ENCODE data around the gene TLK1. TPM values are rescaled to one million over a fixed set of nuclear protein-coding genes. Genes with fewer than 3 reads are reported as not detected.

TLK1 gene
- polyA plus RNA-seq, 1 of the 3 experiments (the other 2 are of a cell fraction): 4.8 TPM

DNA sequence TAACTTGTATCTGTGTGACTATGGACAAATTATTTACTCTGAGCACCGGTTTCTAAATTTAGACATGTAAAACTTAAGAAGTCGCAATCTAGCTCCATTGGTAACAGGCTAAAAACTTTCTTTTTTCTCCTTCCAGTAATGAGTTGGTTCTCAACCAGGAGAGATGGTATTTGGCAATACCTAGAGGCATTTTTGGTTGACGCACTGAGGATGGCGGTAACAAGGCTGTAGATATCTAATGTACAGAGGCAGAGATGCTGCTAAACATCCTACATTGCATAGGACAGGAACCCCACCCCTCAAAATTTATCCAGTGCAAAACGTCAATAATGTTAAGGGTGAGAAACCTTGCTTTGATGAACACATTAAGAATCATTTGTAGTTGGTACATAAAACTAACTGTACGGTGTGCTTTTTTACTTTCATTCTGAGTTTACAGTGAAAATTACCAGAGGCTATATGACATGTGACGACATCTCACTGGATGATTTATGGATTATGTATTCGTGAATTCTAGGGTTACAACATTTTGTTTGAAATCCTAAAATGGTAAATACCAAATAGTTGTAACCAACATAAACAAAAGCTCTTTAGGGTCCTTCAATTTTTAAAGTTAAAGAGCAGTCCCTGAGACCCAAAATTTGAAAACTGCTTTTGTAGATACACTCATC lies 91.3 kb downstream of the TLK1 start:
- ChIA-PET POLR2A (no interaction called here), CTCF (interaction anchor here (1.4 to 1.8 kb wide), 3 partner anchors 11 to 18 kb away, joined by 3 to 7 read pairs (median 5); no protein-coding TSS in a partner anchor)
- no peak overlapping the region for H3K4me3 ChIP-seq (ENCODE audit: low read depth in 2 of 2, low read length in 1 of 2)
- H3K27ac ChIP-seq (ENCODE audit: low read depth in 2 of 2, low read length in 1 of 2): no peak overlapping the region
- H3F3A ChIP-seq (replicated peaks; ENCODE audit: insufficient read depth): peaks cover 3% of the 10 kb centered on the region
- peaks cover 24% of the 10 kb centered on the region for H3K79me2 ChIP-seq (ENCODE audit: insufficient read depth)
- no peaks in the 10 kb centered on the region for H3K9me3 ChIP-seq
- no peaks in the 10 kb centered on the region for H3K9me2 ChIP-seq
- H3K36me3 ChIP-seq (replicated peaks in 1 of 2; ENCODE audit: control insufficient read depth in 1 of 2, insufficient read depth in 2 of 2, low read length in 1 of 2): peaks cover 0 to 33% of the 10 kb centered on the region in 2 experiments
- H4K20me1 ChIP-seq (ENCODE audit: insufficient read depth): no peaks in the 10 kb centered on the region
- 94% methylated on average over 8 of the region's 8 CpGs for WGBS (ENCODE audit: low lambda C conversion rate)
- H3K27me3 ChIP-seq (ENCODE audit: insufficient read depth): no peaks in the 10 kb centered on the region
- no peak overlapping the region for H3K9ac ChIP-seq
- H2AFZ ChIP-seq (ENCODE audit: low read depth): no peak overlapping the region
- no peak for TF ChIP-seq JUND (IDR thresholded peaks at IDR 0.05)
- no peak for TF ChIP-seq GATA2 (CRISPR knock-in tag; IDR thresholded peaks at IDR 0.05)
- TF ChIP-seq RXRA (IDR thresholded peaks at IDR 0.05; ENCODE audit: borderline replicate concordance, low read depth): no peak
- no peak for TF ChIP-seq NFIC (IDR thresholded peaks at IDR 0.05; ENCODE audit: borderline replicate concordance)
- TF ChIP-seq, protein P1, sequence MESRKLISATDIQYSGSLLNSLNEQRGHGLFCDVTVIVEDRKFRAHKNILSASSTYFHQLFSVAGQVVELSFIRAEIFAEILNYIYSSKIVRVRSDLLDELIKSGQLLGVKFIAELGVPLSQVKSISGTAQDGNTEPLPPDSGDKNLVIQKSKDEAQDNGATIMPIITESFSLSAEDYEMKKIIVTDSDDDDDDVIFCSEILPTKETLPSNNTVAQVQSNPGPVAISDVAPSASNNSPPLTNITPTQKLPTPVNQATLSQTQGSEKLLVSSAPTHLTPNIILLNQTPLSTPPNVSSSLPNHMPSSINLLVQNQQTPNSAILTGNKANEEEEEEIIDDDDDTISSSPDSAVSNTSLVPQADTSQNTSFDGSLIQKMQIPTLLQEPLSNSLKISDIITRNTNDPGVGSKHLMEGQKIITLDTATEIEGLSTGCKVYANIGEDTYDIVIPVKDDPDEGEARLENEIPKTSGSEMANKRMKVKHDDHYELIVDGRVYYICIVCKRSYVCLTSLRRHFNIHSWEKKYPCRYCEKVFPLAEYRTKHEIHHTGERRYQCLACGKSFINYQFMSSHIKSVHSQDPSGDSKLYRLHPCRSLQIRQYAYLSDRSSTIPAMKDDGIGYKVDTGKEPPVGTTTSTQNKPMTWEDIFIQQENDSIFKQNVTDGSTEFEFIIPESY (IDR thresholded peaks at IDR 0.05; ENCODE audit: borderline replicate concordance, low read depth): no peak
- TF ChIP-seq, protein P2, sequence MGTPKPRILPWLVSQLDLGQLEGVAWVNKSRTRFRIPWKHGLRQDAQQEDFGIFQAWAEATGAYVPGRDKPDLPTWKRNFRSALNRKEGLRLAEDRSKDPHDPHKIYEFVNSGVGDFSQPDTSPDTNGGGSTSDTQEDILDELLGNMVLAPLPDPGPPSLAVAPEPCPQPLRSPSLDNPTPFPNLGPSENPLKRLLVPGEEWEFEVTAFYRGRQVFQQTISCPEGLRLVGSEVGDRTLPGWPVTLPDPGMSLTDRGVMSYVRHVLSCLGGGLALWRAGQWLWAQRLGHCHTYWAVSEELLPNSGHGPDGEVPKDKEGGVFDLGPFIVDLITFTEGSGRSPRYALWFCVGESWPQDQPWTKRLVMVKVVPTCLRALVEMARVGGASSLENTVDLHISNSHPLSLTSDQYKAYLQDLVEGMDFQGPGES (IDR thresholded peaks at IDR 0.05; ENCODE audit: low read depth, low read length): no peak
- TF ChIP-seq, protein P3, sequence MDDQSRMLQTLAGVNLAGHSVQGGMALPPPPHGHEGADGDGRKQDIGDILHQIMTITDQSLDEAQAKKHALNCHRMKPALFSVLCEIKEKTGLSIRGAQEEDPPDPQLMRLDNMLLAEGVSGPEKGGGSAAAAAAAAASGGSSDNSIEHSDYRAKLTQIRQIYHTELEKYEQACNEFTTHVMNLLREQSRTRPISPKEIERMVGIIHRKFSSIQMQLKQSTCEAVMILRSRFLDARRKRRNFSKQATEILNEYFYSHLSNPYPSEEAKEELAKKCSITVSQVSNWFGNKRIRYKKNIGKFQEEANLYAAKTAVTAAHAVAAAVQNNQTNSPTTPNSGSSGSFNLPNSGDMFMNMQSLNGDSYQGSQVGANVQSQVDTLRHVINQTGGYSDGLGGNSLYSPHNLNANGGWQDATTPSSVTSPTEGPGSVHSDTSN (IDR thresholded peaks at IDR 0.05): no peak
- TF ChIP-seq TCF12 (IDR thresholded peaks at IDR 0.05): no peak
- TF ChIP-seq, protein P4, sequence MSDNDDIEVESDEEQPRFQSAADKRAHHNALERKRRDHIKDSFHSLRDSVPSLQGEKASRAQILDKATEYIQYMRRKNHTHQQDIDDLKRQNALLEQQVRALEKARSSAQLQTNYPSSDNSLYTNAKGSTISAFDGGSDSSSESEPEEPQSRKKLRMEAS (IDR thresholded peaks at IDR 0.05; ENCODE audit: low read depth): no peak
- no peak for TF ChIP-seq SMC3 (IDR thresholded peaks at IDR 0.05; ENCODE audit: low read depth, low read length)
- no peak for TF ChIP-seq MXI1 (IDR thresholded peaks at IDR 0.05; ENCODE audit: low read depth, low read length)
- no peak overlapping the region for H3K4me2 ChIP-seq
- DNase-seq: no peak
- no peaks in the 10 kb centered on the region for H3K4me1 ChIP-seq (ENCODE audit: control insufficient read depth in 1 of 2, insufficient read depth in 2 of 2, low read depth in 1 of 2, low read length in 1 of 2)

DNA sequence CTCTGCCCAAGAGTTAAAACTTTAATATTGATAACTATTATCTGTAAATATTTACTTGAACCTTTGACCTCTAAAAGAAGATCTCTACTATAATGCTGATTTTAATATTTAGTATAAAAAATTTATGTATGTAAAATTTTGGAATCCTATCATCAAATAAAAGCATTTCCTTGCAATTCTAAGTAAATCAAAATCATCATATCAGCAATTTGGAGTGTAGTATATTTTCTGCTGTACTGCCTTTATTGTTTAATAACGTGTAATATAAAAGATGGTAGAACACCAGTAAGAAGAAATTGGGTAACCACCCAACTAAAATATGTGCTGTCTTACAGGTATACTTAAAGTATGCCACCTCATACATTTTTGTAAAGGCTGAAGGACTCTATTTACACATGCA lies 94.6 kb downstream of the TLK1 start:
- no peak overlapping the region for H3K27ac ChIP-seq (ENCODE audit: low read depth in 2 of 2, low read length in 1 of 2)
- TF ChIP-seq FOXJ3 (CRISPR knock-in tag; IDR thresholded peaks at IDR 0.05) (no peak), NFIC (IDR thresholded peaks at IDR 0.05; ENCODE audit: borderline replicate concordance) (no peak), YY1 (IDR thresholded peaks at IDR 0.05; ENCODE audit: low read depth) (no peak)
- TF ChIP-seq, protein P1 (IDR thresholded peaks at IDR 0.05; ENCODE audit: borderline replicate concordance, low read depth): no peak
- TF ChIP-seq, protein P5, sequence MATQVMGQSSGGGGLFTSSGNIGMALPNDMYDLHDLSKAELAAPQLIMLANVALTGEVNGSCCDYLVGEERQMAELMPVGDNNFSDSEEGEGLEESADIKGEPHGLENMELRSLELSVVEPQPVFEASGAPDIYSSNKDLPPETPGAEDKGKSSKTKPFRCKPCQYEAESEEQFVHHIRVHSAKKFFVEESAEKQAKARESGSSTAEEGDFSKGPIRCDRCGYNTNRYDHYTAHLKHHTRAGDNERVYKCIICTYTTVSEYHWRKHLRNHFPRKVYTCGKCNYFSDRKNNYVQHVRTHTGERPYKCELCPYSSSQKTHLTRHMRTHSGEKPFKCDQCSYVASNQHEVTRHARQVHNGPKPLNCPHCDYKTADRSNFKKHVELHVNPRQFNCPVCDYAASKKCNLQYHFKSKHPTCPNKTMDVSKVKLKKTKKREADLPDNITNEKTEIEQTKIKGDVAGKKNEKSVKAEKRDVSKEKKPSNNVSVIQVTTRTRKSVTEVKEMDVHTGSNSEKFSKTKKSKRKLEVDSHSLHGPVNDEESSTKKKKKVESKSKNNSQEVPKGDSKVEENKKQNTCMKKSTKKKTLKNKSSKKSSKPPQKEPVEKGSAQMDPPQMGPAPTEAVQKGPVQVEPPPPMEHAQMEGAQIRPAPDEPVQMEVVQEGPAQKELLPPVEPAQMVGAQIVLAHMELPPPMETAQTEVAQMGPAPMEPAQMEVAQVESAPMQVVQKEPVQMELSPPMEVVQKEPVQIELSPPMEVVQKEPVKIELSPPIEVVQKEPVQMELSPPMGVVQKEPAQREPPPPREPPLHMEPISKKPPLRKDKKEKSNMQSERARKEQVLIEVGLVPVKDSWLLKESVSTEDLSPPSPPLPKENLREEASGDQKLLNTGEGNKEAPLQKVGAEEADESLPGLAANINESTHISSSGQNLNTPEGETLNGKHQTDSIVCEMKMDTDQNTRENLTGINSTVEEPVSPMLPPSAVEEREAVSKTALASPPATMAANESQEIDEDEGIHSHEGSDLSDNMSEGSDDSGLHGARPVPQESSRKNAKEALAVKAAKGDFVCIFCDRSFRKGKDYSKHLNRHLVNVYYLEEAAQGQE (IDR thresholded peaks at IDR 0.05; ENCODE audit: low read depth, low read length): no peak
- TF ChIP-seq, protein P6, sequence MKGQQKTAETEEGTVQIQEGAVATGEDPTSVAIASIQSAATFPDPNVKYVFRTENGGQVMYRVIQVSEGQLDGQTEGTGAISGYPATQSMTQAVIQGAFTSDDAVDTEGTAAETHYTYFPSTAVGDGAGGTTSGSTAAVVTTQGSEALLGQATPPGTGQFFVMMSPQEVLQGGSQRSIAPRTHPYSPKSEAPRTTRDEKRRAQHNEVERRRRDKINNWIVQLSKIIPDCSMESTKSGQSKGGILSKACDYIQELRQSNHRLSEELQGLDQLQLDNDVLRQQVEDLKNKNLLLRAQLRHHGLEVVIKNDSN (IDR thresholded peaks at IDR 0.05; ENCODE audit: borderline replicate concordance, low read depth): no peak

More for the DNA sequence above, 94.6 kb downstream of the TLK1 start:
- H3K9me2 ChIP-seq: no peaks in the 10 kb centered on the region
- no peaks in the 10 kb centered on the region for H4K20me1 ChIP-seq (ENCODE audit: insufficient read depth)
- 100% methylated on average over 1 of the region's 1 CpG for WGBS (ENCODE audit: low lambda C conversion rate)
- CTCF ChIA-PET: no interaction called here
- peaks cover 0 to 16% of the 10 kb centered on the region in 2 experiments for H3K36me3 ChIP-seq (replicated peaks in 1 of 2; ENCODE audit: control insufficient read depth in 1 of 2, insufficient read depth in 2 of 2, low read length in 1 of 2)
- no peak overlapping the region for H2AFZ ChIP-seq (ENCODE audit: low read depth)
- no peak overlapping the region for H3K4me3 ChIP-seq (ENCODE audit: low read depth in 2 of 2, low read length in 1 of 2)
- H3F3A ChIP-seq (replicated peaks; ENCODE audit: insufficient read depth): peaks cover 3% of the 10 kb centered on the region
- H3K4me2 ChIP-seq: no peak overlapping the region
- no peaks in the 10 kb centered on the region for H3K4me1 ChIP-seq (ENCODE audit: control insufficient read depth in 1 of 2, insufficient read depth in 2 of 2, low read depth in 1 of 2, low read length in 1 of 2)
- POLR2A ChIA-PET: no interaction called here
- DNase-seq: no peak
- peaks cover 35% of the 10 kb centered on the region for H3K79me2 ChIP-seq (ENCODE audit: insufficient read depth)
- H3K9ac ChIP-seq: no peak overlapping the region
- H3K27me3 ChIP-seq (ENCODE audit: insufficient read depth): no peaks in the 10 kb centered on the region
- H3K9me3 ChIP-seq: no peaks in the 10 kb centered on the region
